Measurements from ENCODE around the gene RNF39. TPM values are rescaled to one million over a fixed set of nuclear protein-coding genes. Genes with fewer than 3 reads are reported as not detected.

Gene RNF39
- total RNA-seq, 1 donor from 2014 or later, result not detected

Other genes starting within 250 kb of the RNF39 start
- not detected in 2 replicates for gene HLA-G, start 247.9 kb downstream of the RNF39 start, total RNA-seq
- 1,062 and 1,076 TPM in 2 replicates for gene HLA-A, start 133.2 kb downstream of the RNF39 start, total RNA-seq
- gene POLR1H, start 14.5 kb downstream of the RNF39 start, total RNA-seq, result 17.9 and 20.2 TPM in 2 replicates
- 35.1 and 37.9 TPM in 2 replicates for gene PPP1R11, start 8.6 kb downstream of the RNF39 start, total RNA-seq
- gene TRIM31, start 37.3 kb upstream of the RNF39 start, total RNA-seq, result not detected in 2 replicates
- not detected in 2 replicates for gene TRIM40, start 60.4 kb upstream of the RNF39 start, total RNA-seq
- not detected in 2 replicates for gene TRIM10, start 85.4 kb upstream of the RNF39 start, total RNA-seq
- not detected in 2 replicates for gene TRIM15, start 87.8 kb upstream of the RNF39 start, total RNA-seq
- gene TRIM26, start 137.6 kb upstream of the RNF39 start, total RNA-seq, result 13.7 and 22.4 TPM in 2 replicates